Activated CD4-positive, alpha-beta T cell treated with anti-CD3 and anti-CD28 coated beads, Interleukin-2, amount 10 ng/mL, durations not matched to agents 7 days and 5 days (primary cell): Measurements from ENCODE around the gene LGI4. TPM values are rescaled to one million over a fixed set of nuclear protein-coding genes. Genes with fewer than 3 reads are reported as not detected.

Source experiments
- CTCF ChIA-PET: fragments of 350-600 bp; sonication (Branson Sonifier 250); formaldehyde crosslinking; loops from one replicate; lab custom pipeline; 2021; ENCODE audit warnings: antibody characterized with exemption; lab: Charles Lee
- POLR2A ChIA-PET: fragments of 350-600 bp; sonication (Branson Sonifier 250); formaldehyde crosslinking; loops from one replicate; lab custom pipeline; 2021; ENCODE audit warnings: antibody characterized with exemption; lab: Charles Lee
- DNase-seq: peaks from one replicate; pipeline ENCODE4 v3.0.0-alpha.2; 2020
- H3K27ac Mint-ChIP-seq: one replicate; pipeline ENCODE4 v1.8.0; 2021; ENCODE audit warnings: mild to moderate bottlenecking, moderate library complexity, mixed read lengths
- H3K27me3 Mint-ChIP-seq: one replicate; pipeline ENCODE4 v1.8.0; 2021; ENCODE audit warnings: mixed read lengths
- H3K36me3 Mint-ChIP-seq: one replicate; pipeline ENCODE4 v1.8.0; 2021; ENCODE audit warnings: low read depth, mixed read lengths
- H3K4me1 Mint-ChIP-seq: one replicate; pipeline ENCODE4 v1.8.0; 2021; ENCODE audit warnings: mixed read lengths
- H3K4me3 Mint-ChIP-seq: one replicate; pipeline ENCODE4 v1.8.0; 2021; ENCODE audit warnings: mild to moderate bottlenecking, moderate library complexity, mixed read lengths
- H3K9me3 Mint-ChIP-seq: one replicate; pipeline ENCODE4 v1.8.0; 2021; ENCODE audit warnings: mixed read lengths
- total RNA-seq, 2 experiments: library from RNA; stranded (reverse); gene quantifications; one replicate each; pipeline ENCODE4 v1.2.3, GENCODE V29; 2021

Gene LGI4
- total RNA-seq, 2 experiments from 2014 or later: 0.37 to 0.40 TPM

DNA sequence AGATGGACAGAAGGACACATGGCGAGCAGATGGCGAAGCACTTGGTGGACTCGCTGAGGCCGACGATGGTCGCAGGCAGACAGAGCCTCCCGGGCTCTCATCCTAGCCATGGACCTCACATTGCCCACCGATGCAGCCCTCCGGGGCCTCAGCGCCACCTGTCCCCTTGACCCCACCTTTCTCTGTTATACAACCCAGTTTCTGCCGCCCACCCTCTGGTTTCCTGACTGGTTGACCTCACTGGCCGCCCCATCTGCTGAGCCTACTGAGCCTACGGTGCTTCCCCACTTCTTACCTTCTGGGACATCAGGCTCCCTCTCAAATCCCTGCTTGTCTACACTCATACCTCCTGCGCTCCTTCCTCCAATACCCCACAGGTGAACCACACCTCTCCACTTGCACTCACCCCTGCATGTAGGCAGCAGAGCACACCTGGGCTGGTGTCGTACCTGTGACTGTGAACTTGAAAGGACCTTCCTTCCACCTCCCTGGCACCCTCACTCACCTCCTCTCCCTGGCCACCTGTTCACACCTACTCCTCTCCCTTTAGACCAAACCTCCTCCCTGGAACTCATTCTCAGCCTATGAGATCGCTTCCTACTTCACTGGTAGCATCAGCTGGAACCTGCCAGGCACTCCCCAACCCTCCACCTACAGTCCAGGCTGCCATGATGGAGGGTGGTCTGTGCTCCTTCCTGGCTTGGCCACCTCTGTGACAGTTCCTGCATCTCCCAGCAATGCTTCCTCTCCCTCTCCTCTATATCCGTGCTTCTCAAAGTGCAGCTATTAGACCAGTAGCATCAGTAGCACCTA, 57.2 kb downstream of the LGI4 start:
- no peaks in the 10 kb centered on the region for H3K9me3 Mint-ChIP-seq
- POLR2A ChIA-PET: no interaction called here
- no peak overlapping the region for H3K4me3 Mint-ChIP-seq
- no peaks in the 10 kb centered on the region for H3K27me3 Mint-ChIP-seq
- H3K36me3 Mint-ChIP-seq: no peaks in the 10 kb centered on the region
- H3K4me1 Mint-ChIP-seq: no peaks in the 10 kb centered on the region
- CTCF ChIA-PET: interaction anchor here (0.5 kb wide), 1 partner anchor 21 kb away, joined by 3 read pairs; no protein-coding TSS in a partner anchor
- H3K27ac Mint-ChIP-seq: no peak overlapping the region
- no peak for DNase-seq

DNA sequence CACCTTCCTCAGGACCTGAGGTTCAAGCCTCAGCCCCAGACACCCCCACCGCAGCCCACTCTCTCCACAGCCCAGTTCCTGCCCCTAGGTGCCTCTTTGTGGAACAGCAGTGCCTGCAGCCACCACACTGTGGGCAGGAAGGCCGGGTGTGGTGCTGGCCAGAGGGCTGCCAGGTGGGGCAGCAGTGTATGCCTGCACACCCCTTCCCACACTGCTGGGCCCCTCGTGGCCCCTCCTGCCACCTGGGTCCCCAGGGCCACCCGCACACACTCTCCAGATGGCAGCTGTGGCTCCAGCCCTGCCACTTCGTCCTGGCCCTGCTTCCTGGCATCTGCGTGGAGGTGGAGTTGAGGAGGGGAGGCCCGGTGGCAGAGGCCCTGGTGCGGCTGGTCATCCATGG, 58.2 kb downstream of the LGI4 start:
- ChIA-PET CTCF (no interaction called here), POLR2A (no interaction called here)
- Mint-ChIP-seq H3K4me3 (no peak overlapping the region), H3K36me3 (no peaks in the 10 kb centered on the region), H3K27me3 (no peaks in the 10 kb centered on the region), H3K4me1 (no peaks in the 10 kb centered on the region), H3K27ac (no peak overlapping the region), H3K9me3 (no peaks in the 10 kb centered on the region)
- no peak for DNase-seq

DNA sequence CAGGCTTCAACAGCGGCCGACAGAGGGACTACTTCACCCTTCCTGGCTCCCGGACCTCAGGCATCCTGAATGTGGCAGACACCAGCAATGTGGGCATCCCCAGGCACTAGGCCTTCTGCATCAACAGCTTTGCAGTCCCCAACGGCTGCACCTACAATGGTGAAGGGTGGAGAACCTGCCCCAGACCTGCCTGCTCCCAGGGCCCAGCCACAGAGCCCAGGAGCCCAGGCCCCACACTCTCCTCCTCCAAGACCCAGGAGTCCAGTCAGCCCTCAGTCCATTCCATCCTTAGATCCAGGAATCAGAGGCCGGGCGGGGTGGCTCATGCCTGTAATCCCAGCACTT, 58.9 kb downstream of the LGI4 start:
- no peak for DNase-seq
- CTCF ChIA-PET: interaction anchor here (2.0 kb wide), 1 partner anchor 59 kb away, joined by 7 read pairs; the partner anchor contains the start of gene LGI4
- H3K9me3 Mint-ChIP-seq: no peaks in the 10 kb centered on the region
- no peaks in the 10 kb centered on the region for H3K4me1 Mint-ChIP-seq
- POLR2A ChIA-PET: no interaction called here
- H3K27ac Mint-ChIP-seq: no peak overlapping the region
- no peaks in the 10 kb centered on the region for H3K36me3 Mint-ChIP-seq
- H3K4me3 Mint-ChIP-seq: no peak overlapping the region
- H3K27me3 Mint-ChIP-seq: no peaks in the 10 kb centered on the region

DNA sequence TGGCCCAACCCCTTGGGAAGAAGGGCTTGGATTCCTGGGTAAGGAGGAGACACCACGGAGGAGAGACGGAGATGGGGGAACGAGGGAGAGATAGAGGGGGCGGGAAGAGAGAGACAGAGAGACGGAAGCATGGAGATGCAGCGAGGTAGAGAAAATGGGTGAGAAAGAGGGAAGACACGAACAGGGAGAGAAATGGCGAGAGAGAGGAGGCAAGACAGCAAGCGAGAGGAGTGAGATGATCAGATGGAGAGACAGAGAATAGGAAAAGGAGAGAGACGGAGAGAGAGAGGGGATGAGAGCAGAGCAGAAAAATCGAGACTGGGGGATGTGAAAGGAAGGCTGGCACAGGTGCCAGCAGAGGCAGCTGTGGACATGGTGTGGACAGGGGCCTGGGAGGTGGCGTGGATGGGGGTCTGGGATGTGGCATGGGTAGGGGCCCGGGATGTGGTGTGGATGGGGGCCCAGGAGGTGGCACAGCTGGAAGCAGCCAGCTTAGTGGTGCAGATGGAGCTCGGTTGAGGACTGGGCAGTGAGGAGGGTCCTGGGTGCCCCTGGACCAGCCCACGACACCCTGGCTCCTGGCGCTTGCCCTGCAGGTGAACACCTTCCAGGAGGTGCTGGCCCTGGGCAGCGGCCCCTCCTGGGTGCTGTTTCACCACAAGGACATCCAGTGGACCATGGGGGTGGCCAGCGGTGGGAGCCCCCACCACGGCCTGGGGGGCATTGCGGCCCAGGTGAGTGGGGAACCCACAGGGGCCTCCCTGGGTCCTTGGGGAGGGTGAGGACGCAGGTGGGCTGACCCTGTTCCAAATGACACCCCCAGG, 59.4 kb downstream of the LGI4 start:
- Mint-ChIP-seq H3K9me3 (no peaks in the 10 kb centered on the region), H3K27me3 (no peaks in the 10 kb centered on the region), H3K27ac (peak overlapping the region; percentile 75), H3K4me3 (no peak overlapping the region), H3K4me1 (no peaks in the 10 kb centered on the region), H3K36me3 (no peaks in the 10 kb centered on the region)
- no peak for DNase-seq
- ChIA-PET POLR2A (no interaction called here), CTCF (interaction anchor here (2.0 kb wide), 1 partner anchor 60 kb away, joined by 7 read pairs; the partner anchor contains the start of gene LGI4)

Other genes with a start within 250 kb of the LGI4 start
- 1 to 10 TPM; 4.0 to 4.8 TPM for gene ZNF30, start 208.2 kb downstream of the LGI4 start, total RNA-seq
- 10 to 100 TPM; 14.8 to 15.3 TPM for gene ZNF792, start 170.8 kb downstream of the LGI4 start, total RNA-seq
- 100 to 1,000 TPM; 106 to 114 TPM for gene GRAMD1A, start 134.7 kb downstream of the LGI4 start, total RNA-seq
- under 1 TPM; 0.50 to 0.97 TPM for gene SCN1B, start 104.6 kb downstream of the LGI4 start, total RNA-seq
- gene HPN, start 93.3 kb downstream of the LGI4 start, total RNA-seq: not detected
- not detected for gene FXYD3, start 19.2 kb downstream of the LGI4 start, total RNA-seq
- 1 to 10 TPM; 1.0 to 1.8 TPM for gene FXYD1, start 3.8 kb upstream of the LGI4 start, total RNA-seq
- gene FXYD7, start 8.2 kb upstream of the LGI4 start, total RNA-seq: 1 to 10 TPM; 4.5 to 5.0 TPM
- 100 to 1,000 TPM; 455 to 524 TPM for gene FXYD5, start 19.7 kb upstream of the LGI4 start, total RNA-seq
- gene FAM187B, start 93.7 kb upstream of the LGI4 start, total RNA-seq: not detected
- gene LSR, start 113.9 kb upstream of the LGI4 start, total RNA-seq: 1 to 10 TPM; 3.5 to 3.6 TPM
- 100 to 1,000 TPM; 150 to 162 TPM for gene USF2, start 133.9 kb upstream of the LGI4 start, total RNA-seq
- 1 to 10 TPM in 1 of 2 experiments, under 1 TPM in 1; 0.92 to 1.2 TPM for gene HAMP, start 147.5 kb upstream of the LGI4 start, total RNA-seq
- gene MAG, start 157.1 kb upstream of the LGI4 start, total RNA-seq: not detected
- gene CD22, start 194.1 kb upstream of the LGI4 start, total RNA-seq: under 1 TPM in 1 of 2 experiments, not detected in 1; 0.21 TPM
- not detected for gene FFAR1, start 212.8 kb upstream of the LGI4 start, total RNA-seq
- not detected for gene FFAR3, start 223.4 kb upstream of the LGI4 start, total RNA-seq
- gene GPR42, start 236.0 kb upstream of the LGI4 start, total RNA-seq: not detected